Stimulated activated CD8-positive, alpha-beta memory T cell treated with anti-CD3 and anti-CD28 coated beads, Interleukin-12 subunit alpha, Interleukin-12 subunit beta, amount 100 ng/mL, for 24 hours (primary cell): Measurements from ENCODE around the gene SFTA2.

ENCODE experiments used
- DNase-seq: peaks from one replicate; pipeline ENCODE4 v3.0.0-alpha.2; 2020; ENCODE audit errors: extremely low read depth

The SFTA2 gene

DNA sequence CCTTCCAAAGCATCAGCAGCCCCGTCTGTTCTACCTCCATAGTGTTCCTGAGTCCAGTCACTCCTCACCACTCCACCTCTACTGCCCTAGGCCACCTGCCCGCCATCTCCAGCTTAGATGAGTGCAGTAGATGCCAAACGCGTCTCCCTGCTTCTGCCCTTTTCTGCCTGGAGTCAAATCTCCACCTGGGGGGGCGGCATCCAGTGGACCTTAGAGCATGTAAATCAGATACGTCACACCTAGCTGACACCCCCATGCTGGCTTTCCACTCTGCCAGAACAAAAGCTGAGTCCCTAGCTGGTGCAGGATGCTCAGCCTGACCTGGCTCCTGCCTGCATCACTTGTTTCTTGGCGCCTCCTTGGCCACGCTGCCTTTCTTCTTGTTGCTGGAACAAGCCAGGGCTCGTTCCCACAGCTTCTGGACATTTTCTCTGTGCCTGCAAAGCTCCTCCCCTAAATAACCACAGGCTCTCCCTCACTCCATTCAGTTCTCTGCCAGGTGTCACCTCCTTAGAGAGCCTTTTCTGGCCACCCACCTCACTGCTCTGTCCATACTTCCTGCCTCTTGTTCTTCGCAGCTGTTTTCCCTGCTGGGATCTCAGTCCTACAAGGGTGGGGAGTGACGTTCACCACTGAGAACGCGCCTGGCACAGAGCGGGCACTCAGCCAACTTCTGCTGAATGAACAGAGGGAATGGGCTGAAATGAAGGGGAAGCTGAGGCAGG lies 41.9 kb downstream of the SFTA2 start:
- no peak for DNase-seq

DNA sequence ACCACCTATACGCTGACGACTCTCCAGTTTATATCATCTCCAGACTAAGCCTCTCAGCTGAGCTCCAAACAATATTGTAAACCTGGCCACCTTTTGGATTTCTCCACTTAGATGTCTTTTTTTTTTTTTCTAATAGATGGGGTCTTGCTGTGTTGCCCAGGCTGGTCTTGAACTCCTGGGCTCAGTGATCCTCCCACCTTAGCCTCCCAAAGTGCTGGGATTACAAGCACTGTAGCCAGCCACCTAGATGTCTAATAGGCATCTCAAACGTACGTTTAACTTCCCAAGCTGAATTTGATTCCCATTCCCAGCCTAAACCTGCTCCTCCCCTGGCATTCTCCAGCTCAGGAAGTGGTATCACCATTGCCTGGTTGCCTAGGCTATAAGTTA lies 42.5 kb downstream of the SFTA2 start:
- DNase-seq: no peak

GRCh38 chr6:30888816-30889495 lies 43.0 kb downstream of the SFTA2 start:
- no peak for DNase-seq

- no peak for DNase-seq
Observed at GRCh38 chr6:30887901-30888815, 43.8 kb downstream of the SFTA2 start.

GRCh38 chr6:30886897-30887255 lies 45.1 kb downstream of the SFTA2 start:
- no peak for DNase-seq

GRCh38 chr6:30885999-30886896 lies 45.7 kb downstream of the SFTA2 start:
- no peak for DNase-seq

DNA sequence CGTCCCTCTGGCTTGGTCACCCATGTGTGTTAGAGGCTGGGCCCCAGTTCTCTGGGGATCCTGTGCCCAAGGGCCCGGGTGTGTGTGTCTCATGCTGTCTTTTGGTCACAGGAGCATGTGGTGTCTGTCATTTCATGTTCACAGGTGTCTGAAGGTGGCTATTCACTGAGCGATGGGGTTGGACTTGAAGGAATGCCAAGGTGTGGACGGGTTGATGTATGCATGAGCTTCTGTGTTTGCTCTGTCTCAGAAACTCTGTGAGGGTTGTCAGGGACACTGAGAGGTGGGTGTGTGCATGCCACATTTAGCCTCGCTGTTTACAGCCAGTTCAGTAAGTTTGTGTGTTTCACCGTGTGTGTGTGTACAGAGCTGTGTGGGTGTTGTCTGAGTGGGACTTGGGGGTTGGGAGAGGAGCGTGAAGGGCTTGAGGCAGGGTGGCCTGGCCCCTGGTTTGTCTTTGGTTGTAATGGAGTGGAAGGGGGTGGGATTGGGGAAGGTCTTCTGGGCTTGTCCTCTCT lies 46.4 kb downstream of the SFTA2 start:
- DNase-seq: no peak

GRCh38 chr6:30884521-30885480 lies 47.2 kb downstream of the SFTA2 start:
- DNase-seq: no peak

GRCh38 chr6:30883685-30884520 lies 48.1 kb downstream of the SFTA2 start, which contains the start of gene DDR1:
DDR1 (plus strand) TSS chr6:30884519; CDS start chr6:30888730, 4,211 bp downstream.
- DNase-seq: no peak

DNA sequence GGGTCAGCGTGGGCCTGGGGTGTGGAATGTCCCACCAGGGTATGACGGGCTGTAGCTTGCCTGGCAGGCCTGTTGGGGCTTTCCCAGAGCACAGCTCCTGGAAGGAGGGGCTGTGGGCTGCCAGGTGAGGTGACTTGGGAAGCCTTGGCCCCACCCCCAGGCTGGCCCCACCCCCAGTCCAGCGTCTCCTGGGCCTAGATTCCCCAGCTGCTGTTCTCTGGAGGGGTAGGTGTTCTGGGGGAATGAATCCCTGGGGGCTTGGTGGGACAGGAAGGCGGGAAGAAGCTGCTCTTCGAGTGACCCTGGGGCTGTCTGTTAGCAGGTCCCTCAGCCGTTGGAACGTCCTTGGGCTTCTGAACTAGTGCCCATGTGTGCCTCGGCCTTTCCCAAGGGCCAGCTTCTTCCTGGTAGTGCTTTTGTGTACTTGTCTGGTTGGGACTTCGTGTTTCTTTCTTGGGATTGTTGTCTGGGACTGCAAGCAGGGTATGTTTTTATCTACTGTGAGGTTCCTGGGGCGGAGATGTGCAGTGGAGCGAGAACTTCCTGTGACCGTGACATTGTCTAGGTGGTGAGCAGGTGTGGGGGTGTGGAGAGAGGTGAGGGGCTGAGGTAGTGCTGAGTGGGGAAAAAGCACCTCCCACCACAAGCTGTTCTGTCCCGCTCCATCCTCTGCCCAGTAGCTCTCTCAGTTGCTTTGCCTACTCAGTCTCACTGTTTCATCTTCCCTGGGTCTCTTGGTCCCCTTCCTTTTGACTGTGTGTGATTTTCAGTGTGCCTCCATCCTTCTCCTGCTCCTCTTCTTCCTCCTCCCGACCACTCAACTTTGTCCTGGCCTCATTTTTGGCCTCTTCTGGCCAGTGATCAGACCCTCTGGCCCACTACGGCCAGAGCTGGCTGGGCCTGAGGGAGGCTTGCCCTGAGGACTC lies 48.9 kb downstream of the SFTA2 start:
- DNase-seq: no peak

- no peak for DNase-seq
Observed at GRCh38 chr6:30882204-30882758, 49.7 kb downstream of the SFTA2 start.

- no peak for DNase-seq
Observed at GRCh38 chr6:30881392-30882203, 50.4 kb downstream of the SFTA2 start.
